ENCODE results near the gene ECHS1.

The ECHS1 gene

DNA sequence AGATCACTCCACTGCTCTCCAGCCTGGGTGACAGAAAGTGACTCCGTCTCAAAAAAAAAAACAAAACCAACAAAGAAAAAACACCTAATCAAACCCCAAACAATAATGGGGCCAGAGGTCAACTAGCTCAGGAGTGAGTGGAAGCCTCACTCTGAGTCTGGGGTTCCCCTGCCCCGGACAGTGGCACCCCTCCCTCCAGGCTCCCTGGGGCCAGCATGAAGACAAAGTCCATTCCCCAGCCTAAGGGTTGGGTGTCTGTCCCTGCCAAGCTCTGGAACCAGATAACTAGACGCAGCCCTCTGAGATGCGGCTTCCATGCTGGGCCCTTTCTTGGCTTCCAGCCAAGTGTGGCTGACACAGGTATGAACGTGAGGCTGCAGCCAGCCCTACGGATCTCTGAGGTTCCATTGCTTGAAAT, 13.6 kb downstream of the ECHS1 start:
- no peak for DNase-seq (ENCODE audit: low spot score)
- FAIRE-seq: no peak

DNA sequence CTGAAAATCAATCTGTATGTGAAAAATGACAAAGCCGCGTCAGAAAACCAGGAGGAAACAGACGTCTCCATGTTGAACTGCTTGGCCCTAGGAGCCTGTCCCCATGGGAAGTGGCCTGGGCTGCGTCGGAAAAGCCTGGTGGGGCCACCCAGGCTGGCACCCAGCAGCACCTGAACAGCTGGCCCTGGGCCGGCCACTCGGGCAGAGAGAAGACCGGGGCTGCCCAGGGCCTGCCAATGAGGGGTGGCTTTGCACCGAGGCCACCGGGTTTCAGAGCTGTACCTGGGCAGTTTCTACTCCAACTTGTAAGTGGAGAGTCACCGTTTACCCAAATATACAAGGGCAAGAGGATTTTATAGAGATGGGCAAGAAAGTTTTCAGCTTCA, 14.2 kb downstream of the ECHS1 start:
- FAIRE-seq (no peak), DNase-seq (ENCODE audit: low spot score) (no peak)

DNA sequence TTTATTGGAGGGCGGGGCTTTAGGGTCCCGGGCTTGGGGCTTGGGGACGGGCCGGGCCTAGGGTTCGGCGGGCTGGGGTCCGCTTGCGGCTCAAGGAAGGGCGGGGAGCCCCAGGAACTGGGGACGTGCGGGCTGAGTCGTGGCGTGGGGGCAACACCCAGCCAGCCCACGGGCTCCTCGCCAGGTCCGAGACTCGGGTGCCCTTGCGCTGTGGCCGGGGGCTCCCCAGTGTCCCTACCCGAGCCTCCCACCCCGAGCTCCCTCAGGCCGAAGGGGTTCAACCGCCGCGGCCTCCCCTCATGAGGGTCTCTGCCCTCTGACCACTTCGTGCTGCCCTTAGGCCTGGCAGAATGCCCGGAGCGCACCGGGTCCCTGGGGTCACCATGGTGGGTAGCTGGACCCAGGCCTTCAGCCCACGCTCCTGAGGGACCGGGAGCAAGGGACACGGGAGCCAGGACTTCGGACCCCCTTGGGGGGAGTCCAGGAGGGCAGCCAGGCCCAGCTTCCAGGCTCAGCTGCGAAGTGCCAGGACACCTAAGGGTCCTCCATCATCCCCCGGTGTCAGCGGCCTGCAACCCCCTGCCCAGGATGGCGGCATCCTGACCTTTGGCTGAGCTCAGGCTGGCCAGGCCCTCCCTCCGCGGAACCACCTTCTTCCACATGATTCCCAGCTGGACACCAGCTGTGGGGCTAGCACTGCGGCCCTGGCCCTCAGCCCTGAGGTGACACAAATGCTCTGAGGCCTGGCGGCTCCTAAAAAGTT, 14.8 kb downstream of the ECHS1 start:
- no peak for DNase-seq (ENCODE audit: low spot score)
- FAIRE-seq: no peak

- FAIRE-seq (no peak), DNase-seq (ENCODE audit: low spot score) (peak; percentile 87)
Observed at GRCh38 chr10:133357285-133358161, 15.6 kb downstream of the ECHS1 start, which contains the start of gene FUOM. Gene FUOM (minus strand): TSS chr10:133358019. CDS start chr10:133358007, 12 bp downstream.

- no peak for FAIRE-seq
Observed at GRCh38 chr10:133356549-133357284, 16.4 kb downstream of the ECHS1 start.

GRCh38 chr10:133355991-133356390, 17.2 kb downstream of the ECHS1 start:
- FAIRE-seq: no peak

More at GRCh38 chr10:133356549-133357284, 16.4 kb downstream of the ECHS1 start:
- no peak for DNase-seq (ENCODE audit: low spot score)

GRCh38 chr10:133355266-133355665, 17.9 kb downstream of the ECHS1 start:
- no peak for DNase-seq (ENCODE audit: low spot score)
- no peak for FAIRE-seq

More at GRCh38 chr10:133355991-133356390, 17.2 kb downstream of the ECHS1 start:
- no peak for DNase-seq (ENCODE audit: low spot score)

DNA sequence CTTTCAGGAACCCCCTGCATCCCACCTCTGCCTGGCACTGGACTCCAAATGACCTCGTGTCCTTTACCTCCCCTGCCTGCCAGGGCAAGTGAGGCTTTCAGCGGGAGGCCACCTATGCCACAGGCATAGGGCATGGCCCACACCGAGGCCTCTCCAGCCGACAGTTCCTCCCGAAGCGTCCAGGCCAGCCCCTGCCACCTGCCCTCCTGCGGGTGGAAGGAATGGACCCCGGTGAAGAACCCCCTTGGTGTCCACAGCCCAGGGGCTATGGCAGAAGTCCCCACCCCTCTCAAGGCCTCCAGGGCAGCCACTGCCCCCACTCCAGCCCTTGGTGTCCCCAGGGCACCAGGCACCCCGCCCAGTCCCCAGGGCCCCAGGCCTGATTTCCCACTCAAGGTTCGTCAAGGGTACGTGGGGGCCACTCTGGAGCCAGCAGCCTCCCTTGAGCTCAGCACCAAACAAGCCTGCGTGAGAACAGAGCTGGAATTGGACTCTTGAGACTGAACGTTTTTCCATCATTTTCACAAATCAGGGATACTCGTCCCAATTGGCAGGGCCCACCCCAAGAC, 18.4 kb downstream of the ECHS1 start:
- FAIRE-seq: no peak

GRCh38 chr10:133353988-133354605, 19.1 kb downstream of the ECHS1 start:
- FAIRE-seq: no peak
- no peak for DNase-seq (ENCODE audit: low spot score)

More for the DNA sequence above, 18.4 kb downstream of the ECHS1 start:
- DNase-seq (ENCODE audit: low spot score): no peak

DNA sequence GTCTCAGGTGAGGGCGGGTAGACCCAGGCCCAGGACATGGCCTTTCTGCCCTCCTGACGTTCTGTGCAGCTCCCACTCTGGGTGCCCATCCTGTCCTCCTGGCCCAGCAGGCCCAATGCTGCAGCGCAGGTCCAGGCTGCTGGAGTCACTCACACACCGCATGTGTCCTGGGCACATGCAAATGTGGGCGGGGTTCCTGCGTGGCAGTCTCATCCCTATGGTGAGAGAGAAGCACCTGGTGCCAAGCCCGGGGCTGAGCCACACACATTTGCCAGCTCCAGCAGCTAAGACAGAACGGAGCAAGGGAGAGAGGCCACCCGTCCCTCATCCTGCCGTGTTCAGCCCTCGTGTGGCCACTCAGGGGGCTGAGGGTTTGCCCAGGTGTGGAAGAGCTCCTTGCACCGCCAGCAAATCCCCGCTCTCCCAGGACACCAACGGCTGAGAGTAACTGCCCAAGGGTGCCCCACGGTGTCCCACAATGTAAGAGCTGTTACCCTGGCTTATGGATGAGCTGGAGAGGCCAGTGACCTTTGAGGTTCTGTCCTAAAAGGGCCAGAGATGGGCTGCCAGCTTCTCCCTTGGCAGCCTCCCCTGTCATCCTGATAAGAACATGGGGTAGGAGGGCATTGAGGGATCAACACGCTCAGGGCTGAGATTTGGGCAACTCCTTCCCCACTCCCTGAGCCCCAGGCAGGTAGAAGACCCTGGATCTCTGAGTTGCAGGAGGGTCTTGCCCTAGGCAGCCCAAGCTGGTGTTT, 19.8 kb downstream of the ECHS1 start:
- FAIRE-seq (no peak), DNase-seq (ENCODE audit: low spot score) (no peak)

GRCh38 chr10:133351408-133352318, 21.5 kb downstream of the ECHS1 start:
- no peak for FAIRE-seq
- no peak for DNase-seq (ENCODE audit: low spot score)

GRCh38 chr10:133350950-133351329, 22.2 kb downstream of the ECHS1 start:
- FAIRE-seq: no peak
- no peak for DNase-seq (ENCODE audit: low spot score)

DNA sequence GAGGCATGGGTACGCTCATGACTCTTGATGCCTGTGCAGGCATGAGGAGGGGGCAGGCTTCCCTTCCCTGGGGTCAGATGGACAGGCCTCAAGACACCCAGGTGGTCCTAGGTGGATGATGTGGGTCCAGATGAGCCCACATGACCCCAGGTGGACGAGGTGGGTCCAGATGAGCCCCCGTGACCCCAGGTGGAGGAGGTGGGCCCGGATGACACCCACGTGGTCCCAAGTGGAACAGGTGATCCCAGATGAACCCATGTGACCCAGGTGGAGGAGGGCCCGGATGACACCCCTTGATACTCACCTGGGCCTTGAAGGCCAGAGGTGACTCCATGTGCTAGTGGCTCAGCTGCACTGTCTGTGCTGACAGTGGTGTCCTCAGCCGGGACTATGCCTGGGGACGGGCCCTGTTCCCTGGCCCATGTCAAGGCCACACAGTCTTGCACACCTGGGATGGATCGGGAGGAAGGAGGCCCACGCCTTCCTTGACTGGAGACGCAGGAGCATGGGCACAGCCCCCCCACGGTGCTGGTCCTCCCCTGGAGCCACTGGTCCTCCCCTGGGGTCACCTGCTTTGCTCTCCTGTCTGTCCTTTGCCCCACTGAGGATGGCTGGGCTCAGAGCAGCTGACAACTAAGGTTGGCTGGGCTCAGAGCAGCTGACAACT, 22.7 kb downstream of the ECHS1 start:
- DNase-seq (ENCODE audit: low spot score) (no peak), FAIRE-seq (no peak)

DNA sequence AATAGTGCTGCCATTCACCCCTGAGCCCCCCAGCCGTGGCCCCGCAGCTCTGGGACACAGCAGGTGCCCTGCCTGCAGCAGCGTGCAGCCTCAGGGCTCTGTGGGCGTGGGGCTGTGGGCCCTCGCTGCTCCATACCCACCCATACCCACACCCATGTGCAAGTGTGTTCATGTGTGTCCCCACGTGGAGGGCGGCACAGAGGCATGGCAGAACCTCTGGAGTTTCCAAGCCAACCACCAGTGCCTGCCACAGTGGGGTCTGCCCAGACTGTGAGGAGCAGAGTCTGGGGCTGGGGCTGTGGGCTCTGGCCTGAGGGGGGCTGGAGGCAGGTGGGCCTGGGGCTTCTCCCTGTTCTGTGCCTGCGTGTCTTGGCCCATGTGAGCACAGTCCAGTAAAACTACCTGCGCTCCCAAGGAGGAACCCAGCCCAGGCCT, 23.6 kb downstream of the ECHS1 start:
- FAIRE-seq (no peak), DNase-seq (ENCODE audit: low spot score) (no peak)

GRCh38 chr10:133349160-133349568, 24.0 kb downstream of the ECHS1 start:
- peak; percentile 87 for FAIRE-seq

GRCh38 chr10:133347710-133348517, 25.2 kb downstream of the ECHS1 start:
- no peak for FAIRE-seq
- DNase-seq (ENCODE audit: low spot score): no peak

More at GRCh38 chr10:133349160-133349568, 24.0 kb downstream of the ECHS1 start:
- DNase-seq (ENCODE audit: low spot score): no peak

- no peak for DNase-seq (ENCODE audit: low spot score)
- FAIRE-seq: no peak
Observed at GRCh38 chr10:133346413-133346812, 26.7 kb downstream of the ECHS1 start.
